Ovary (tissue), 3 donors: ENCODE measurements around the gene CNEP1R1.

Source experiments
- CTCF ChIP-seq, 3 donors: fragments of 450-650 bp in 2 of 3; fragments of 200-600 bp in 1 of 3; IDR thresholded peaks; one replicate each; pipeline versions ENCODE4 v1.5.1 to v1.8.0; 2016 to 2022; ENCODE audit warnings: antibody characterized with exemption in 3 of 3, mild to moderate bottlenecking in 1 of 3
- POLR2A ChIP-seq: fragments of 450-650 bp; IDR thresholded peaks from one replicate; pipeline ENCODE4 v1.6.1; 2017; ENCODE audit warnings: antibody characterized with exemption, mild to moderate bottlenecking, moderate library complexity
- donor health status: DM: no; HTN: no; CAD: no.

- TF ChIP-seq CTCF (IDR thresholded peaks at IDR 0.05) (no peak), POLR2A (no peak)
Observed at GRCh38 chr16:50038286-50038685, 13.3 kb downstream of the CNEP1R1 start.
